WTC11 (cell line): ENCODE data around the gene NEUROD1. TPM values are rescaled to one million over a fixed set of nuclear protein-coding genes. Genes with fewer than 3 reads are reported as not detected.

Experiments
- ATAC-seq: fragments of 200-7000 bp; cut with Tn5 transposase; 2 replicates; pipeline ENCODE4 v1.10.0; 2021; ENCODE audit warnings: mild to moderate bottlenecking, moderate library complexity
- CTCF ChIA-PET: fragments of 300-600 bp; sonication (Branson Sonifier 250); formaldehyde crosslinking; loops from one replicate; lab custom pipeline; 2021; ENCODE audit warnings: antibody characterized with exemption; lab: Charles Lee
- POLR2A ChIA-PET: fragments of 350-600 bp; sonication (Branson Sonifier 250); formaldehyde crosslinking; loops from one replicate; lab custom pipeline; 2021; ENCODE audit warnings: antibody characterized with exemption; lab: Charles Lee
- DNase-seq: peaks from one replicate; pipeline ENCODE4 v3.0.0; 2021; ENCODE audit warnings: low spot score
- H3K27ac Mint-ChIP-seq: 2 replicates; pipeline ENCODE4 v1.8.0; 2021; ENCODE audit warnings: mixed read lengths
- H3K27me3 Mint-ChIP-seq: 2 replicates; pipeline ENCODE4 v1.8.0; 2021; ENCODE audit warnings: low read depth, mild to moderate bottlenecking, moderate library complexity, mixed read lengths
- H3K36me3 Mint-ChIP-seq: 2 replicates; pipeline ENCODE4 v1.8.0; 2021; ENCODE audit warnings: mixed read lengths
- H3K4me1 Mint-ChIP-seq: 2 replicates; pipeline ENCODE4 v1.8.0; 2022; ENCODE audit warnings: mixed read lengths
- H3K4me3 Mint-ChIP-seq: 2 replicates; pipeline ENCODE4 v1.8.0; 2021; ENCODE audit warnings: mild to moderate bottlenecking, moderate library complexity, mixed read lengths
- H3K9me3 Mint-ChIP-seq: 2 replicates; pipeline ENCODE4 v1.8.0; 2021; ENCODE audit warnings: mixed read lengths
- ATF3 ChIP-seq: sonication (generic); formaldehyde crosslinking; conservative IDR thresholded peaks from 2 replicates; pipeline ENCODE4 v1.8.1; 2022; ENCODE audit warnings: mild to moderate bottlenecking, missing genetic modification reagents
- CBFB ChIP-seq: sonication (generic); formaldehyde crosslinking; IDR thresholded peaks from 2 replicates; pipeline ENCODE4 v1.8.1; 2022; ENCODE audit warnings: mild to moderate bottlenecking, low read depth, missing genetic modification reagents
- CREM ChIP-seq: sonication (generic); formaldehyde crosslinking; IDR thresholded peaks from 2 replicates; pipeline ENCODE4 v1.8.1; 2022; ENCODE audit warnings: mild to moderate bottlenecking, missing genetic modification reagents, moderate library complexity
- CTCF ChIP-seq: fragments of 200-600 bp; IDR thresholded peaks from 2 replicates; pipeline ENCODE4 v1.8.0; 2022; ENCODE audit warnings: antibody characterized with exemption
- E2F4 ChIP-seq: sonication (generic); formaldehyde crosslinking; IDR thresholded peaks from 2 replicates; pipeline ENCODE4 v1.8.1; 2022; ENCODE audit warnings: low read depth, mild to moderate bottlenecking, moderate library complexity, missing genetic modification reagents, borderline replicate concordance
- ESRRA ChIP-seq: sonication (generic); formaldehyde crosslinking; IDR thresholded peaks from 2 replicates; pipeline ENCODE4 v1.8.1; 2022; ENCODE audit warnings: mild to moderate bottlenecking, missing genetic modification reagents, borderline replicate concordance
- ETV6 ChIP-seq: sonication (generic); formaldehyde crosslinking; IDR thresholded peaks from 2 replicates; pipeline ENCODE4 v1.8.1; 2022; ENCODE audit warnings: mild to moderate bottlenecking, missing genetic modification reagents
- HMGA2 ChIP-seq: fragments of 250-450 bp; sonication (Bioruptor Pico); IDR thresholded peaks from 2 replicates; pipeline ENCODE4 v1.4.0; 2021; ENCODE audit warnings: mild to moderate bottlenecking, moderate library complexity
- IRF1 ChIP-seq: sonication (generic); formaldehyde crosslinking; IDR thresholded peaks from 2 replicates; pipeline ENCODE4 v1.8.0; 2023; ENCODE audit warnings: missing genetic modification reagents
- NFE2L1 ChIP-seq: sonication (generic); formaldehyde crosslinking; IDR thresholded peaks from 2 replicates; pipeline ENCODE4 v1.8.1; 2023; ENCODE audit warnings: missing genetic modification reagents
- RELA ChIP-seq: sonication (generic); formaldehyde crosslinking; IDR thresholded peaks from 2 replicates; pipeline ENCODE4 v1.8.1; 2022; ENCODE audit warnings: missing genetic modification reagents, mild to moderate bottlenecking, borderline replicate concordance
- SMAD4 ChIP-seq: sonication (generic); formaldehyde crosslinking; IDR thresholded peaks from 2 replicates; pipeline ENCODE4 v1.8.0; 2022; ENCODE audit warnings: mild to moderate bottlenecking, missing genetic modification reagents
- SOX15 ChIP-seq: fragments of 250-450 bp; sonication (Bioruptor Pico); IDR thresholded peaks from 2 replicates; pipeline ENCODE4 v1.9.0; 2021; ENCODE audit warnings: mild to moderate bottlenecking
- TCF7 ChIP-seq: sonication (generic); formaldehyde crosslinking; IDR thresholded peaks from 2 replicates; pipeline ENCODE4 v1.8.0; 2022; ENCODE audit warnings: mild to moderate bottlenecking, low read depth, missing genetic modification reagents, moderate library complexity
- USF2 ChIP-seq: sonication (generic); formaldehyde crosslinking; IDR thresholded peaks from 2 replicates; pipeline ENCODE4 v1.8.1; 2023; ENCODE audit warnings: mild to moderate bottlenecking, missing genetic modification reagents, moderate library complexity
- ZNF219 ChIP-seq: sonication (generic); formaldehyde crosslinking; IDR thresholded peaks from 2 replicates; pipeline ENCODE4 v1.8.0; 2023; ENCODE audit warnings: missing genetic modification reagents, mild to moderate bottlenecking, borderline replicate concordance
- ZNF263 ChIP-seq: sonication (generic); formaldehyde crosslinking; IDR thresholded peaks from 2 replicates; pipeline ENCODE4 v1.8.1; 2022; ENCODE audit warnings: low read depth, mild to moderate bottlenecking, moderate library complexity, missing genetic modification reagents
- ZNF396 ChIP-seq: fragments of 250-450 bp; sonication (Bioruptor Pico); IDR thresholded peaks from 2 replicates; pipeline ENCODE4 v1.8.0; 2021; ENCODE audit warnings: mild to moderate bottlenecking, moderate library complexity, borderline replicate concordance
- ZNF423 ChIP-seq: fragments of 250-450 bp; sonication (Bioruptor Pico); IDR thresholded peaks from 2 replicates; pipeline ENCODE4 v2.1.2; 2022; ENCODE audit warnings: mild to moderate bottlenecking, moderate library complexity
- total RNA-seq: library from RNA; stranded (reverse); gene quantifications from 3 replicates; pipeline ENCODE4 v1.2.3, GENCODE V29; 2021
- TF ChIP-seq, protein P1 (sequence below): sonication (generic); formaldehyde crosslinking; IDR thresholded peaks from 2 replicates; pipeline ENCODE4 v1.8.0; 2022; ENCODE audit warnings: mild to moderate bottlenecking, missing genetic modification reagents
- TF ChIP-seq, protein P2 (sequence below): sonication (generic); formaldehyde crosslinking; IDR thresholded peaks from 2 replicates; pipeline ENCODE4 v1.8.0; 2022; ENCODE audit warnings: mild to moderate bottlenecking, missing genetic modification reagents
- TF ChIP-seq, protein P3 (sequence below): sonication (generic); formaldehyde crosslinking; IDR thresholded peaks from 2 replicates; pipeline ENCODE4 v1.8.1; 2022; ENCODE audit warnings: mild to moderate bottlenecking, missing genetic modification reagents, moderate library complexity, borderline replicate concordance

NEUROD1 gene
- total RNA-seq, 1 experiment from 2014 or later, result 0.07 TPM

GRCh38 chr2:181686576-181687185 is 6.4 kb upstream of the NEUROD1 start:
- TF ChIP-seq ATF3 (no peak), IRF1 (CRISPR knock-in tag) (no peak), ZNF396 (CRISPR knock-in tag) (no peak), SMAD4 (CRISPR knock-in tag) (no peak), ZNF263 (CRISPR knock-in tag) (no peak), ESRRA (CRISPR knock-in tag) (no peak)
- TF ChIP-seq, protein P1, sequence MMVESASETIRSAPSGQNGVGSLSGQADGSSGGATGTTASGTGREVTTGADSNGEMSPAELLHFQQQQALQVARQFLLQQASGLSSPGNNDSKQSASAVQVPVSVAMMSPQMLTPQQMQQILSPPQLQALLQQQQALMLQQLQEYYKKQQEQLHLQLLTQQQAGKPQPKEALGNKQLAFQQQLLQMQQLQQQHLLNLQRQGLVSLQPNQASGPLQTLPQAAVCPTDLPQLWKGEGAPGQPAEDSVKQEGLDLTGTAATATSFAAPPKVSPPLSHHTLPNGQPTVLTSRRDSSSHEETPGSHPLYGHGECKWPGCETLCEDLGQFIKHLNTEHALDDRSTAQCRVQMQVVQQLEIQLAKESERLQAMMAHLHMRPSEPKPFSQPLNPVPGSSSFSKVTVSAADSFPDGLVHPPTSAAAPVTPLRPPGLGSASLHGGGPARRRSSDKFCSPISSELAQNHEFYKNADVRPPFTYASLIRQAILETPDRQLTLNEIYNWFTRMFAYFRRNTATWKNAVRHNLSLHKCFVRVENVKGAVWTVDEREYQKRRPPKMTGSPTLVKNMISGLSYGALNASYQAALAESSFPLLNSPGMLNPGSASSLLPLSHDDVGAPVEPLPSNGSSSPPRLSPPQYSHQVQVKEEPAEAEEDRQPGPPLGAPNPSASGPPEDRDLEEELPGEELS (CRISPR knock-in tag), result no peak
- TF ChIP-seq, all 79 proteins: peak for 0
- DNase-seq (no peak), ATAC-seq (no peak)
- H3K27ac Mint-ChIP-seq, result no peak overlapping the region
- H3K9me3 Mint-ChIP-seq, result no peaks in the 10 kb centered on the region
- ChIA-PET POLR2A (no interaction called here), CTCF (no interaction called here)
- peaks cover 49% of the 10 kb centered on the region for H3K4me1 Mint-ChIP-seq
- no peaks in the 10 kb centered on the region for H3K36me3 Mint-ChIP-seq
- H3K27me3 Mint-ChIP-seq, result peaks cover 88% of the 10 kb centered on the region
- no peak overlapping the region for H3K4me3 Mint-ChIP-seq

GRCh38 chr2:181685150-181685688 is 4.9 kb upstream of the NEUROD1 start:
- CTCF ChIA-PET, result no interaction called here
- ATAC-seq (peak; percentile 8), DNase-seq (peak; percentile 69)
- H3K4me1 Mint-ChIP-seq, result peaks cover 57% of the 10 kb centered on the region
- POLR2A ChIA-PET, result interaction anchor here (0.7 kb wide), 1 partner anchor 102 kb away, joined by 4 read pairs; no protein-coding TSS in a partner anchor
- H3K27ac Mint-ChIP-seq, result no peak overlapping the region
- H3K36me3 Mint-ChIP-seq, result no peaks in the 10 kb centered on the region
- peaks cover 100% of the 10 kb centered on the region for H3K27me3 Mint-ChIP-seq
- no peaks in the 10 kb centered on the region for H3K9me3 Mint-ChIP-seq
- H3K4me3 Mint-ChIP-seq, result peak overlapping the region; percentile 34
- TF ChIP-seq RELA (no peak), ATF3 (no peak), SOX15 (CRISPR knock-in tag) (no peak), USF2 (no peak), CBFB (CRISPR knock-in tag) (no peak), ZNF219 (CRISPR knock-in tag) (no peak), NFE2L1 (0 out of 2 replicates have a peak, but pooled peaks have one; percentile 39), ETV6 (CRISPR knock-in tag) (peak; percentile 85), ZNF423 (no peak), CTCF (no peak), CREM (no peak), TCF7 (no peak), ESRRA (CRISPR knock-in tag) (no peak), HMGA2 (CRISPR knock-in tag) (no peak), E2F4 (CRISPR knock-in tag) (no peak)
- TF ChIP-seq, protein P2, sequence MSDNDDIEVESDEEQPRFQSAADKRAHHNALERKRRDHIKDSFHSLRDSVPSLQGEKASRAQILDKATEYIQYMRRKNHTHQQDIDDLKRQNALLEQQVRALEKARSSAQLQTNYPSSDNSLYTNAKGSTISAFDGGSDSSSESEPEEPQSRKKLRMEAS (CRISPR knock-in tag), result 0 out of 2 replicates have a peak, but pooled peaks have one; percentile 16
- TF ChIP-seq, protein P3, sequence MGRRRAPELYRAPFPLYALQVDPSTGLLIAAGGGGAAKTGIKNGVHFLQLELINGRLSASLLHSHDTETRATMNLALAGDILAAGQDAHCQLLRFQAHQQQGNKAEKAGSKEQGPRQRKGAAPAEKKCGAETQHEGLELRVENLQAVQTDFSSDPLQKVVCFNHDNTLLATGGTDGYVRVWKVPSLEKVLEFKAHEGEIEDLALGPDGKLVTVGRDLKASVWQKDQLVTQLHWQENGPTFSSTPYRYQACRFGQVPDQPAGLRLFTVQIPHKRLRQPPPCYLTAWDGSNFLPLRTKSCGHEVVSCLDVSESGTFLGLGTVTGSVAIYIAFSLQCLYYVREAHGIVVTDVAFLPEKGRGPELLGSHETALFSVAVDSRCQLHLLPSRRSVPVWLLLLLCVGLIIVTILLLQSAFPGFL (CRISPR knock-in tag), result no peak
